ENCODE data around the gene MAP4K4.

Gene MAP4K4

GRCh38 chr2:101793277-101793969 lies 95.9 kb downstream of the MAP4K4 start:
- no peak for DNase-seq

- DNase-seq = no peak
These were observed 96.6 kb downstream of the MAP4K4 start for GRCh38 chr2:101794141-101794540.

- no peak for DNase-seq
These were observed 97.5 kb downstream of the MAP4K4 start for GRCh38 chr2:101795033-101795432.

GRCh38 chr2:101796825-101797600 lies 99.5 kb downstream of the MAP4K4 start:
- DNase-seq = no peak

GRCh38 chr2:101801496-101801895 lies 104.0 kb downstream of the MAP4K4 start:
- no peak for DNase-seq

- DNase-seq = no peak
These were observed 104.8 kb downstream of the MAP4K4 start for GRCh38 chr2:101802329-101802728.

- DNase-seq = no peak
These were observed 105.6 kb downstream of the MAP4K4 start for GRCh38 chr2:101803128-101803527.

GRCh38 chr2:101803945-101804696 lies 106.6 kb downstream of the MAP4K4 start:
- DNase-seq = no peak

GRCh38 chr2:101805152-101806088 lies 107.9 kb downstream of the MAP4K4 start:
- no peak for DNase-seq

- no peak for DNase-seq
These were observed 108.6 kb downstream of the MAP4K4 start for GRCh38 chr2:101806123-101806522.

GRCh38 chr2:101806701-101807100 lies 109.2 kb downstream of the MAP4K4 start:
- DNase-seq = no peak

- no peak for DNase-seq
These were observed 109.7 kb downstream of the MAP4K4 start for GRCh38 chr2:101807242-101807641.

- DNase-seq = no peak
These were observed 110.6 kb downstream of the MAP4K4 start for GRCh38 chr2:101808006-101808562.

- no peak for DNase-seq
These were observed 112.2 kb downstream of the MAP4K4 start for GRCh38 chr2:101809698-101810097.

- no peak for DNase-seq
These were observed 113.9 kb downstream of the MAP4K4 start for GRCh38 chr2:101811226-101812015.

GRCh38 chr2:101812226-101812625 lies 114.7 kb downstream of the MAP4K4 start:
- DNase-seq = no peak

- no peak for DNase-seq
These were observed 117.2 kb downstream of the MAP4K4 start for GRCh38 chr2:101814752-101815151.

- no peak for DNase-seq
These were observed 117.6 kb downstream of the MAP4K4 start for GRCh38 chr2:101815154-101815553.

GRCh38 chr2:101815739-101816391 lies 118.4 kb downstream of the MAP4K4 start:
- no peak for DNase-seq

GRCh38 chr2:101816598-101816997 lies 119.1 kb downstream of the MAP4K4 start:
- DNase-seq = no peak

- no peak for DNase-seq
These were observed 120.0 kb downstream of the MAP4K4 start for GRCh38 chr2:101817481-101817880.
